GM18909 (cell line): Measurements from ENCODE around the gene SPTB.
"Not testable (repeated sequence)": the region's sequence is repeated elsewhere in the genome, so short reads cannot be mapped to it uniquely, and the experiment has no call there.

ENCODE experiments used
- ATAC-seq: cut with Tn5 transposase; IDR thresholded peaks from one replicate; pipeline ENCODE4 v1.9.1; 2021; ENCODE audit warnings: mild to moderate bottlenecking; ENCODE audit not compliant: unreplicated experiment, poor library complexity

The SPTB gene

DNA sequence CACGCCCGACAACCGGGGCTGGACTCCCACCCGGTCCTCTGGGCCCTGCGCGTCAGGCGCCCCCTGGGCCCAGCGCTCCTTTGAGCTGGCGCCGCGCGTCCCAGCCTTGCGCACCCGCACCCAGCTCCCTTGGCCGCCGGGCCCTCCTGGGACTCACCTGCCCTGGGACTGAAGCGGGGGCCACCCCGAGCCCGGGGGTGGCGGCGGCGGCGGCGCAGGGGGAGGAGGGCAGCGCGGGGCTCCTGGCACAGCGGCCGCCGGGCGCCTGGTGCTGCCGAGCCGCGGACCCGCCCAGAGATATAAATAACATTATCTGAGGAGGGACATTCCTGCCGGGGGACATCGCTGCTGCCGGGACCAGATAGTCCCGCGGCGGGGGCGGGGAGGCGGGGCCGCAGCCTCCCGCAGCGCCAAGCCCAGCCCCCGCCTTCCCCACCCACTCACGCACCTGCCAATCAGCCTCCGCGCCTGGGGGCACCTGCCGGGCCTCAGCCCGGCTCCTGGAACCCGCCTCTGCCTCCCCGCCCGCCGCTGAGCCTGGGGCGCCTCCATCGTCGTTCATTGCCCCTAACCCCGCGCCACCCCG, at the start of gene SPTB:
TSS of gene SPTB (minus strand) at position 273 of the 586 bp plus-strand sequence. CDS start 56,813 bp downstream, outside the sequence.
- ATAC-seq: peak; percentile 56

DNA sequence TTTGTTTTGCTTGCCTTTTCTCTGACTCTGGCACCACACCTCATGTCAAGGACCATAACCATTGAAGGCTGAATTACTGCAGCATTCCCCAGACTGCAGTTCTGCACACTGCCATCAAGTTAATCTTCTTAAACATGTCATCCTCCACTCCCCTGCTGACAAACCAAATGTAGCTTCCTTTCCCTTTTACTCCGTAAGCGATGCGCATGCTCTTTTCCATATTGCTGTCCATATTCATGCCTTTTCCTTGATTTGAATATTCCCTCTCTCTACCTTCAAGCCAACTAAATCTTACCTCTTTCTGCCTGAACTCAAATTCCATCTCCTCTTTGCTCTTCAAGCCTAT, 49.3 kb upstream of the SPTB start:
- no peak for ATAC-seq

DNA sequence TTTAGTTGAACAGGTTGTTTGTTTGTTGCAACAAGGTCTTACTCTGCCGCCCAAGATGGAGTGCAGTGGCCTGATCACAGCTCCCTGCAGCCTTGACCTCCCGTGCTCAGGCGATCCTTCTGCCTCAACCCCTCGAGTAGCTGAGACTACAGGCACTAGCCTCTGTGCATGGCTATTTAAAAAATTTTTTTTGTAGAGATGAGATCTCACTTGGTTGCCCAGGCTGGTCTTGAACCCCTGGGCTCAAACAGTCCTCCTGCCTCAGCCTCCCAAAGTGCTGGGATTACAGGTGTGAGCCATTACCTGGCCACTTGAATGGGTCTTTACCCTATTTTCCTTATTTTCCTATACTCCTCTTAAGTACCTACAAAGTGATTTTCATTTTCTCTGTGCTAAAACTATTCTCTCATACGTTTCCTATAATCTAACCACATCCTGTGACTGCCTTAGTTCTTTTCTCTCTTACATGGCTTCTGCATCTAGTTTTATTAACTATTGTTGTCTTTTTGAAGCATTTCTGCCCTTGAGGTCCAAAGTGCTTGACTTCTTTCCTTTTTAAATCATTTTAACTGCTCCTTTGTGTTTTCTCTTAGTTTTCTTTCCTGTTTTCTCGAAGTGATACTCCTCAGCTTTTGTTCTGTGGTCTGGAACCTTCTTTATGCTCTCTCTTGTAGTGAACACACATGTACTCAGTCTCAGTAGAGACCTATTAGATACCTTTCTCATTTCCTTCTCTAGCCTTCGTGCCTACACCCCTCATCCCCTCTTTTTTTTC, 48.7 kb upstream of the SPTB start:
- peak; percentile 89 for ATAC-seq

DNA sequence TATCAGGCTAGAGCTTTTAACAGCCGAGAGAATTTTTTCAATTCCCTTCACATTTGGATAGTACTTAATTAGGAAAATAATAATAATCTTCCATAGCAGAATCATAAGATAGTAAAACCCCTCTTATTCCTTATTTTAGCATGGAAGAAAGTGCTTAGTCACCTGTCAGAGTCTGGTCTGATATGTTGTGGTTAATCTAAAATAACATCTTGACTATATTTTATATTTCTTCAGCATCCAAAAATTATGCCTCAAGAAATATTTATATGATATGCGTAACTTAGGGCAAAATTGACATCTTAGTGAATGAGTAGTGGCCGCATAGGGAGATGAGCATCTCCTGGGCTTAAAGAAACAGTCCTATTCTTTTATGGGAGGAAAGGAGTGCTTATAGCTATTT, 47.3 kb upstream of the SPTB start:
- ATAC-seq: no peak

DNA sequence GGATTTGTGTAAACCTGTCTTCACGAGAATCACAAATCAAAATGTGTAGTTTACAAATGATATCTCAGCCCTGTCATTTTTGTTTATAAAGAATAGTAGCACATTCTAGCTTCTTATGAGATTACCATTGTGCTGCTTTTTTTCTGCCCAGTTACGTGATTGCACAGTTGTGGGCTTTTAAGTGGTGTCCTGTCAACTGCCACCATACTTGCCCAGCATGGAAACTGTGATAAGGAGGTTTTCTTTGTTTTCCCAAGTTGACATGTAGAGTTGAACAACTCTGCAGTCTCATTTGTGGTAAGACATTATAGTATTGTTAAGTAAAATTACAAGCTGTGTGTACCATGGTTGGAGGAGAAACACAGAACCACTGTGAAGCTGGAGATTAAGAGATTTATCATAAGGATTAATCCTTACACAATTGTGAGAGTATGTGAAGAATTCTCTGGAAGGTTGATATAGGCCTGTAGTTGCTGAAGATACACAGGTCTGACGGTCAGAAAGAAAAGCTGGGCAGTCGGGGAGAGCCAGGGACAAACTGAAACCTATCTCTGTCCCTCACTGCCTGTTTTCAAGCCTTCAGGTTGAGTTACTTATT, 46.8 kb upstream of the SPTB start:
- ATAC-seq: no peak

DNA sequence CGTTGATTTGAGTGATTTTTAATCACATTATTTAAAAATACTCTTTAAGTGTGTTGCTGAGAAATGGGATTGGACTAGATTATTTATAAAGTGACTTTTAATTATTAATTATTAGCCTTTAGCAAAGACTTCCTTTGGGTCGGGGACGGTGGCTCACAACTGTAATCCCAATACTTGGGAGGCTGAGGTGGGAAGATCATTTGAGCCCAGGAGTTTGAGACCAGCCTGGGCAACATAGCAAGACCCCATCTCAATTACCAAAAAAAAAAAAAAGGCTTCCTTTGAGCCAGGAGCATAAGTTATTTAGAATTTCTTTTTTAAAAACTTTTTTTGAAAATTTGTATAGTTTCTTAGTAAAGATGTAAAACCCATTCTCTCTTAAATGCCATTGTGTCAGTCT, 43.3 kb upstream of the SPTB start:
- ATAC-seq: no peak

DNA sequence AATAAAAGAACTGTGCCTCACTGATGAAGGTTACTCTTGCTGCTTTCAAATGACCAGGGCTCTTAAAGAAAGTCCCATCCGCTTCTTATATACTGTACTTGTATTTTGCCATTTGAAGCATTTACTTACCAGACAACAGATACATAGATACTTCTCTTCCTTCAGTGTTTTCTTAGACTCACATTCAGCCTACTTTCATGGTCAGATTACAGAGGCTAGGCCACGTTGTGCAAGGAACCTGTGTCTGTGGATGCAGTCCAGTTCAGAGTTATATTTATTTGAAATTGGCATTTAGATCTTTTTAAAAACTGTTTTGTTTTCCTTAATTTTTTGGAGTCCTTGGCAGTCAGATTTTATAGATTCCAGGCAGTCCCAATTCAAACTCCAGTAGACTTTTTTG, 40.8 kb upstream of the SPTB start:
- ATAC-seq: no peak

DNA sequence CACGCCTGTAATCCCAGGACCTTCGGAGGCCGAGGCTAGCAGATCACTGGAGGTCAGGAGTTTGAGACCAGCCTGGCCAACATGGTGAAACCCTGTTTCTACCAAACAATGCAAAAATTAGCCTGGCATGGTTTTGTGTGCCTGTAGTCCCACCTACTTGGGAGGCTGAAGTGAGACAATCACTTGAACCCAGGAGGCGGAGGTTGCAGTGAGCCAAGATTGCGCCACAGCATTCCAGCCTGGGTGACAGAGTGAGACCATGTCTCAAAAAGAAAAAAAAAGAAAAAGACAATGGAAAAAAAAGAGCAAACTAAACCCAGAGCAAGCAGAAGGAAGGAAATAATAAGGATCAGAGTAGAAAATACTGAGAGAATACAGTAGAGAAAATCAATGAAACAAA, 39.9 kb upstream of the SPTB start:
- no peak for ATAC-seq

DNA sequence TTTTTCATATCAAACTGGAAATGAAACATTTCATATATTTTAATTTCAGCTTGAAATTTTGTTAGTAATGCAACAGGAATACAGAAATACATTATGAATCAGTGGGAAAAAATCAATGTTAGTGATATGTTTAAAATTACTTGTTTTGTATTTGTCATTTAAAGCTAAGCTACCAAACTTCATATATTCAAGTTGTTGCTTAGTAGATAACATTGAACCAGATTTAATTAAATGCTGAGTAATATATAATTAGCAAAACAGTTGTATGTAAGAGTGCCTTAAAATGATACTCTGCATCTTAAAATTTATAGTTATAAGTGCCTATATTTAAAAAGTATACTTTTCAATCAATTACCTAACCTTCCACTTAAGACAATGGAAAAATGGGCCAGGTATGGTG, 39.5 kb upstream of the SPTB start:
- ATAC-seq: no peak

DNA sequence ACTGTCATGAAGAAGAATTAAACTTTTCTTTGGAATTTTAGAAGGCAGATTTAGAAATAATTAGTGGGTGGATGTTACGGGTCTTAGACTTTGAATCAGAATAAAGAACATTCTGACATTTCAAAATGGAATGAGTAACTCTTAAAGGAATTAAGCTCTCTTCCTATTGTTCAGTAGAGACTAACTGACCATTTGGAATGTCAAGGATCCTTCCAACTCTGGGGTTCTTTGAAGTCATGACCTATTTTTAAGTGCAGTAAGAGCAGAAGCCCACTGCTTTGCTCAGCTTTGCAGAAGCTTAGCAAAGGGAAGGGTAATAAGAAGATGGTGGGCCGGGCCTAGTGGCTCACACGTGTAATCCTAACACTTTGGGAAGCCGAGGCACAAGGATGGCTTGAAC, 38.5 kb upstream of the SPTB start:
- no peak for ATAC-seq

DNA sequence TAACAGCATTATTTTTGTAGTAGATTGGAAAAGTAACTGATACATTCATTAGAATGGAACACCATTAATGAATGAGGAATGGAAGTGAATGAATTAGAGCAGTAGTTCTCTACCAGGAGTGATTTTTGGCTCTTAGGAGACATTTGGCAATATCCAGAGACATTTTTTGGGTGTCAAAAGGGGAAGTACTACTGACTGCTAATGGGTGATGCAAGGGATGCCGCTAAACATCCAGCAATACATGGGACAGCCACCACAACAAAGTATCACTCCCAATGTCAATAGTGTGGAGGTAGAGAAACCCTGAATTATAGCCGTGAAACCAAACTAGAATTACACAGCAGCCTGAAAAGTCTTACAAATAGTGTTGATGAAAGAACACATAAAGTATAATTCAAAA, 36.1 kb upstream of the SPTB start:
- ATAC-seq: no peak

DNA sequence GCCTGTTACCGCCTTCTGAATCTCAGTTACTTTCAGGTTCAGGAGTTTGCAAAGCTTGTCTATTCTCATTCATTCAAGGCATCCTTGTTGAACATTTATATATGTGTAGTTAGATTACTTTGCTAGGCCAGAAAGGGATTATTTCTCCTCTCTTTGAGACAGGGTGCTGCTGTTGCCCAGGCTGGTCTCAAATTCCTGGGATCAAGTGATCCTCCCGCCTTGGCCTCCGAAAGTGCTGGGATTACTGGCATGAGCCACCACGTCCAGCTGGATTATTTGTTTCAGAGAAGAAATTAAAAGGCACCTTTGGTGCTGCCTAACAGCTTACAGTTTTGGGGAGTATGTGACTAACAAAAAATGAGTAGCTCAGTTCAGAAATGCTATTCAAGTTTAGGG, 35.3 kb upstream of the SPTB start:
- ATAC-seq: no peak

DNA sequence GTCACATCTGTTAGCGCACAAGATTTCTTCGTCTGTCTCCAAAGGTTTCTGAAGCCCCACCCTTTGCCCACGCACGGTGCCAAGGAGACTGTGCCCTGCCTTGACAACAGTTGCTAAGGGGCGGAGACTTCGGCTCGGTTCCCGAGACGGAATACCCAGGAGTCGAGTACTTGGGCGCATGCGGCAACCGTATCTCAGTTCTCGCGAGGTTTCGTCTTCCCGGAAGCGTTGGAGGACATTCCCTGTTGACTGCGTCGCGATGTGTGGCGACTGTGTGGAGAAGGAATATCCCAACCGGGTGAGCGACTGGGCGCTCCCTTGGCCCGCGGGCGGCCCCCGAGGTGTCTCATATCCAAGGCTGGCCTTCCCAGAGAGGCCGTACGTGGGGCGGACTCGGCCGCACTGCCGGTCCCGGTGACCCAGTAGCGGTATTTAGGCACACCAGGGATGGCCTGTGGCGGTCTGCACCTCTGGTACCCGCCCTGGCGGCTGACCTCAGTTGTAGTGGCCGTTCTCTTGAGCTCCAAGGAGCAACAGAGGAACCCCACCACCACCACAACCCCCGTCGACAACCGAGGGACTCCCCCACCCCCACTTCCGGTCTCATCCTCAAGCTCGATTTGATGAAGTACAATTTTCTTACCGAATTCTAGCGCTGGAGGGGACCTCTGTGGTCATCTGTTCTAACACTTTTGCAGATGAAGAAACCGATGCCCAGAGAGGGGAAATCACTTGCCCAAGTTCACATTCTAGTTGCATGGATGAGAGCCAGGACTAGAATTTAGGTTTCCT, 34.7 kb upstream of the SPTB start, which contains the start of gene CHURC1:
TSS of gene CHURC1 (plus strand) at position 219 of the 792 bp plus-strand sequence. CDS start at position 260, 41 bp downstream.
- ATAC-seq: peak; percentile 99

DNA sequence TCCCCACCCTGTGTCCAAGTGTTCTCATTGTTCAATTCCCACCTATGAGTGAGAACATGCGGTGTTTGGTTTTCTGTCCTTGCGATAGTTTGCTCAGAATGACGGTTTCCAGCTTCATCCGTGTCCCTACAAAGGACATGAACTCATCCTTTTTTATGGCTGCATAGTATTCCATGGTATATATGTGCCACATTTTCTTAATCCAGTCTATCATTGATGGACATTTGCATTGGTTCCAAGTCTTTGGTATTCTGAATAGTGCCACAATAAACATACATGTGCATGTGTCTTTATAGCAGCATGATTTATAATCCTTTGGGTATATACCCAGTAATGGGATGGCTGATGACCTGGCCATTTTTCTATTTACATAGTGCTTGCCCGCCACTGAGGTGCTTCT, 33.8 kb upstream of the SPTB start:
- ATAC-seq: not testable (repeated sequence)

DNA sequence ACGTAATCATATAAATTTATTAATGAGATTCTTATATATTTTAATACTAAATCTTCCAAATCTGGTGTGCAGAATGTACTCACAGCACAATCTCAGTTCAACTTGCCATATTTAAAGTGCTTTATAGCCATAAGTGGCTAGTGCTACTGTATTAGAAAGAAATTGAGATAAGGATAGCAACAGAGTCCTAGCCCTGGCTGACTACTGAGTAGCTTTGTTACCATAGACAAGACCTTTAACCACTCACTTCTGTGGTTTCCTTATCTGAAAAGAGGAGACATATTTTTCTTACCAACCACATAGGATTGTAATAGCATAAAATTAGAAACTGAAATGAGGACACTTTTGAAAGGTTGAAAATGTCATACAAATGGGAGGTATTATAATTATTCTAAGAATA, 32.6 kb upstream of the SPTB start:
- no peak for ATAC-seq

DNA sequence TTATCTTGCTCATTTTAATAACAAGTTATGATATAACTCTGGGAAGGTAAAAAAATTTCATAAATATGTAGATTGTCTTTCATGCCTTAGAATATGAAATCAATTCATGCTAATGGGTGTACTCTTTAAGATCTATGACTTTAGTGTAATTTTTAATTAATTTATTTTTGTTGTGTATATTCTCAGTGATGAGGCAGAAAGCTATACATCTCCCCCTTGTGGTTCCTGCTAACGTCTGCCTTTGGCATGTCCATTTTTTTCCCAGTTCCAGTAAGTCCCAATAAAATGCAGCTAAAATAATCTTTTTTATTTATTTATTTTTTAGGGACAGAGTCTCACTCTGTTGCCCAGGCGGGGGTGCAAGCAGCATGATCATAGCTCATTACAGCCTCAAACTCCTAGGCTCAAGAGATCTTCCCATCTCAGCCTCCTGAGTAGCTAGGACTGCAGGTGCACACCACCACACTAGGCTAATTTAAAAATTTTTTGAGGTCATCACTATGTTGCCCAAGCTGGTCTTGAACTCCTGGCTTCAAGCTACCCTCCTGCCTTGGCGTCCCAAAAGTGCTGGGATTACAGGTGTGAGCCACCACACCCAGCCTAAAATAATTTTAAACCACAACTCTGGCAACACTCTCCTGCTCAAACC, 31.3 kb upstream of the SPTB start:
- no peak for ATAC-seq

DNA sequence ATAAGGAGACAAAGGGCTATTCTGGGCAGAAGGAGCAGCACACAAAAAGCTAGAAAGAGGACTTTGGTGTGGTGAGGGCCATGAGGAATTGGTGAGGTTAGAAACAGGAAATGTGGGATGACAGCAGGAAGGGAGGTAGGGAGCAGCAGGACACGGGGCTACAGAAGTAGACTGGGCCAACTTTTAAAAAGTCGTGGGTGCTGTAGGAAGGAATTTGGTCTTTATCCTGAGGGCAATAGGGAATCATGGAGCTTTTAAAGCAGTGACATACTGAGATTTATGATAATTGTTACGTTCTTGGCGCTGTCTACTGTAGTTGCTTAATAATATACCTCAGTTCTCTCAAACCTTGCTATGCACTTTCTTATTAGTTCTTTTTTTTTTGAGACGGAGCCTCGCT, 26.3 kb upstream of the SPTB start:
- no peak for ATAC-seq

DNA sequence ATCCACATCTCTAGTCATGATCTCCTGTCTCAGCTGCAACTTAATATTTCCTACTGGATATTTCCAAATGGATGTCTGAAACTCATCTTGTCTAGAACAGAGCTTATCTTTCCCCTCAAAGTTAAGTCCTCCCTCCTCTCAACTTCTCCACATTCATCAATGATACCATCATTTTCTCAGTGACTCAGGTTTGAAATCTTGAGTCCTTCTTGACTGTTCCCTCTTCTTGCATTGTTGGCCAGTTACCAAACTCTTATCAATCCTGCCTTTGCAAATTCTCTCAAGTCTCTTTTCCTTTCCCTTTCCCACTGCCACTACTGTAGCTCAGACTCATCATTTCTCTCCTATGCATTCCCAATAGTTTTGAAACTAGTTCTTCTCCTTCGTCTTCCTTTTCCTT, 20.3 kb upstream of the SPTB start:
- ATAC-seq: no peak

DNA sequence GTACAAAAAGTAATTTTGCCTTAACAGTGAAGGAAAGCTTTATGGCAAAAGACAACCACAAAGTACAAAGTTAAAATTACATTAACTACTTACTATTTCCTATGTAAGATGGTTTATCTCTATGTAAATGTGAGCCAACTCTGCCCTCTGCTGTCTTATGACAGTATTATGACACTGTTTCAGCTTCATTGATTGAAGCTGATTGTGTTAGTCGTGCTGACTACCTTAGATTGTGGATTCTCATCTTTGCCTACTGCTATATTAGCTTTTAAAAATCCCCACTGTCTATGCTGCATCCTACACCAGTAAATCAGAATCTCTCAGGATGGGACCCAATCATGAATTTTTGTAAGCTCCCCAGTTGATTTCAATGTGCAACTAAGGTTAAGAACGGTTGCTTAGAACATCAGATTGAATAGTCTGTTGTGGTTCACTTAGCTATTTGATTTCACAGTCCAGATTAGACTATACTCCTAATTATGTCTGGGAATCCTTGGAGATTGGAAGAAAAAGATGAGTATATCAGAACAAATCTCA, 12.2 kb upstream of the SPTB start:
- peak; percentile 63 for ATAC-seq

DNA sequence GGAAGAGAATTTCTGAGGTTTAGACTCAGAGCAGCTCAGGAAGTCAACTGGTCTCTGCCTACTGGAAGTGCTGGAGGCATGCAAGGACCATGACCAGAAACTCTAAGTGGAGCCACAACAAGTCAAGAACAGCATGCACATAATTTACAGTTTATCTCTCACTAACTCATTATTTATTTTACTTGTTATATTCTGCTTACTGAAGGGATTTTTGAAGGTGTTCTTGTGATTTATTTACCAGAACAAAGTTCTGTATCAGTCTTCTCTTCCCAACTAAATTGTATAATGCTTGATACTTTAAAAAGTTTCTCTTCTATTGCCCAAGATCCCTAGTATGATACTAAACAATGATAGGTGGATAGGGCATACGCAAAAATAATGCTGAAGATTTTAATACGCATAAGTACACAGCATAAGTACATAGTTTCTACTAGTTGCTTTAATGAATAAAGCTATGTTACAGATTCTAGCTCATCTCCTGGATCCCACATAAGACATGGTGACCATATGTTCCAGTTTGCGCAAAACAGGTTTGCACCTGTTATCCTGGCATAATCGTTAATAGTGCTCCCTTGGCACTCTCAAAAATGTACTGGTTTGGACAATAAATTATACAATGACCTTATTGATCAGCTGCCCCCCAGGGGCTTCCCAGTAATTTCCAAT, 11.6 kb upstream of the SPTB start:
- no peak for ATAC-seq
